A673 (cell line): ENCODE results near the gene B3GNT7. TPM values are rescaled to one million over a fixed set of nuclear protein-coding genes. Genes with fewer than 3 reads are reported as not detected.

ENCODE experiments used
- BruUV-seq: library from RNA; stranded (reverse); fragments of 400-500 nt; replicated peaks from 2 replicates; lab custom pipeline; 2021; lab: Mats Ljungman, UMichigan
- CTCF ChIA-PET: fragments of 300-600 bp; sonication (Branson Sonifier 250); formaldehyde crosslinking; loops from one replicate; lab custom pipeline; 2022; ENCODE audit warnings: antibody characterized with exemption; lab: Charles Lee
- POLR2A ChIA-PET: fragments of 300-600 bp; sonication (Branson Sonifier 250); formaldehyde crosslinking; loops from one replicate; lab custom pipeline; 2022; ENCODE audit warnings: antibody characterized with exemption; ENCODE audit not compliant: low non-redundant PET; lab: Charles Lee
- DNase-seq: peaks from one replicate; pipeline ENCODE4 v3.0.0-alpha.2; 2015; ENCODE audit warnings: low spot score
- H3K27ac ChIP-seq: fragments of 200-600 bp; sonication (generic); 2 replicates; pipeline ENCODE4 v1.5.1; 2016; ENCODE audit warnings: mixed run types, low read depth, mild to moderate bottlenecking, mixed read lengths, antibody characterized with exemption, low read length; ENCODE audit not compliant: poor library complexity, severe bottlenecking
- H3K27me3 ChIP-seq: fragments of 200-600 bp; sonication (generic); replicated peaks from 2 replicates; pipeline ENCODE4 v1.6.1; 2017; ENCODE audit warnings: mixed run types, low read depth, mild to moderate bottlenecking, mixed read lengths, antibody characterized with exemption, low read length; ENCODE audit not compliant: insufficient read depth, poor library complexity
- H3K36me3 ChIP-seq: fragments of 200-600 bp; sonication (generic); 2 replicates; pipeline ENCODE4 v1.6.1; 2016; ENCODE audit warnings: mixed run types, mild to moderate bottlenecking, mixed read lengths, antibody characterized with exemption, low read length; ENCODE audit not compliant: insufficient read depth, poor library complexity, severe bottlenecking
- H3K4me1 ChIP-seq: fragments of 200-600 bp; sonication (generic); 2 replicates; pipeline ENCODE4 v1.6.1; 2017; ENCODE audit warnings: mixed run types, mild to moderate bottlenecking, mixed read lengths, antibody characterized with exemption, low read length; ENCODE audit not compliant: insufficient read depth, poor library complexity, severe bottlenecking
- H3K4me3 ChIP-seq: fragments of 200-600 bp; sonication (generic); 2 replicates; pipeline ENCODE4 v1.5.1; 2016; ENCODE audit warnings: low read depth, mixed run types, mild to moderate bottlenecking, mixed read lengths, low read length; ENCODE audit not compliant: poor library complexity, severe bottlenecking
- H3K9me3 ChIP-seq: fragments of 200-600 bp; sonication (generic); 2 replicates; pipeline ENCODE4 v1.6.1; 2016; ENCODE audit warnings: mixed run types, low read depth, mild to moderate bottlenecking, mixed read lengths, antibody characterized with exemption, low read length; ENCODE audit not compliant: poor library complexity, severe bottlenecking
- CTCF ChIP-seq: fragments of 300-800, 200-600 bp; sonication (generic); conservative IDR thresholded peaks from 2 replicates; pipeline ENCODE4 v1.5.1; 2017; ENCODE audit warnings: low read depth, mild to moderate bottlenecking, antibody characterized with exemption, low read length, moderate library complexity, mixed read lengths
- EZH2 ChIP-seq: fragments of 200-600 bp; sonication (generic); IDR thresholded peaks from 2 replicates; pipeline ENCODE4 v1.6.1; 2017; ENCODE audit warnings: borderline replicate concordance, low read depth, mild to moderate bottlenecking, mixed read lengths, antibody characterized with exemption, low read length; ENCODE audit not compliant: poor library complexity, severe bottlenecking
- intact Hi-C: fragments of 100-400 bp; cut with micrococcal nuclease; formaldehyde crosslinking; loops from one replicate; pipeline ENCODE4 v1.10.0; 2022; ENCODE audit not compliant: unreplicated experiment
- total RNA-seq: library from RNA; stranded (reverse); gene quantifications from 2 replicates; pipeline ENCODE4 v1.2.3, GENCODE V29; 2021

Gene B3GNT7
- total RNA-seq, 1 experiment from 2014 or later, result not detected

- no peaks in the 10 kb centered on the region for H3K36me3 ChIP-seq
- no TSS peak for BruUV-seq
- no peaks in the 10 kb centered on the region for H3K9me3 ChIP-seq
- intact Hi-C loops, result no loop called here
- no peaks in the 10 kb centered on the region for H3K27me3 ChIP-seq
- TF ChIP-seq EZH2 (no peak), CTCF (no peak)
- no peak overlapping the region for H3K4me3 ChIP-seq
- ChIA-PET CTCF (no interaction called here), POLR2A (no interaction called here)
- H3K27ac ChIP-seq, result no peak overlapping the region
- DNase-seq, result no peak
- no peaks in the 10 kb centered on the region for H3K4me1 ChIP-seq
Measured at GRCh38 chr2:231357048-231357447, 38.5 kb upstream of the B3GNT7 start.

DNA sequence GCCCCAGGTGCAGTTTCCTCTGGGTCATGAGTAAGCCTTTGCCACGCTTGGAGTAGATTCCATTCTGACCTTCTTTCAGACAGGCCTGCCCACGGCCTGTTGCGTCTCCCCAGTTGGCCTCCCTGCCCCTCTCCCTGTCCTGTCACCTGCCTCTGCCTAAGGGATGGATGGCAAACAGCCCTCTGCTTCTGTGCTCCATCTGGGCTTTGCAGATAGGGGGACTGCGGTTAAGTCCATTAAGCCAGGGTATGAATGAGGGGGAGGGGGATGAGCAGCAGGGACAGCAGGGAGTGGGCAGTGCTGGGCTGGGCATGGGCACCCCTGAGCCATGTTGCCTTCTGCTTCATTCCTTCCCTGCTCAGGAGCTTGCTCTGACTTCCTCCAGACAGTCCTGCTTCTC is 37.6 kb upstream of the B3GNT7 start:
- no peak for DNase-seq
- Histone ChIP-seq H3K27ac (no peak overlapping the region), H3K4me3 (no peak overlapping the region), H3K36me3 (no peaks in the 10 kb centered on the region), H3K4me1 (no peaks in the 10 kb centered on the region), H3K9me3 (no peaks in the 10 kb centered on the region), H3K27me3 (no peaks in the 10 kb centered on the region)
- POLR2A ChIA-PET, result no interaction called here
- no peak for TF ChIP-seq CTCF
- TF ChIP-seq EZH2, result no peak
- CTCF ChIA-PET, result no interaction called here
- intact Hi-C loops, result no loop called here
- BruUV-seq, result no TSS peak

- H3K4me3 ChIP-seq, result no peak overlapping the region
- no TSS peak for BruUV-seq
- no peaks in the 10 kb centered on the region for H3K36me3 ChIP-seq
- H3K27ac ChIP-seq, result no peak overlapping the region
- ChIA-PET CTCF (no interaction called here), POLR2A (no interaction called here)
- H3K9me3 ChIP-seq, result no peaks in the 10 kb centered on the region
- no peaks in the 10 kb centered on the region for H3K4me1 ChIP-seq
- TF ChIP-seq EZH2 (no peak), CTCF (no peak)
- no peaks in the 10 kb centered on the region for H3K27me3 ChIP-seq
- no peak for DNase-seq
- intact Hi-C loops, result no loop called here
Measured at GRCh38 chr2:231359441-231359840, 36.1 kb upstream of the B3GNT7 start.

- Histone ChIP-seq H3K4me1 (no peaks in the 10 kb centered on the region), H3K4me3 (no peak overlapping the region), H3K27ac (no peak overlapping the region), H3K9me3 (no peaks in the 10 kb centered on the region), H3K36me3 (no peaks in the 10 kb centered on the region), H3K27me3 (no peaks in the 10 kb centered on the region)
- TF ChIP-seq EZH2, result no peak
- TF ChIP-seq CTCF, result no peak
- no peak for DNase-seq
- ChIA-PET POLR2A (no interaction called here), CTCF (no interaction called here)
- intact Hi-C loops, result no loop called here
- no TSS peak for BruUV-seq
Measured at GRCh38 chr2:231359948-231360347, 35.6 kb upstream of the B3GNT7 start.
